ENCODE results near the gene CLRN2. TPM values are rescaled to one million over a fixed set of nuclear protein-coding genes. Genes with fewer than 3 reads are reported as not detected.

CLRN2 gene
- total RNA-seq, 2 donors from 2014 or later: not detected

- WGBS, 2 experiments (ENCODE audit: insufficient coverage in 1 of 2, insufficient read length in 1 of 2): 93 to 94% methylated on average over 7 to 14 of the region's 14 CpGs
- Histone ChIP-seq H3K4me1 (ENCODE audit: control insufficient read depth, insufficient read depth, low read length) (no peaks in the 10 kb centered on the region), H3K4me3 (ENCODE audit: low read length) (no peak overlapping the region), H3K36me3 (ENCODE audit: control insufficient read depth, insufficient read depth, low read length) (no peaks in the 10 kb centered on the region), H3K9me3 (ENCODE audit: control insufficient read depth, low read length) (no peaks in the 10 kb centered on the region), H3K27ac (ENCODE audit: low read depth, low read length) (no peak overlapping the region), H3K27me3 (ENCODE audit: control insufficient read depth, insufficient read depth, low read length, poor library complexity, severe bottlenecking) (no peaks in the 10 kb centered on the region), H3K9ac (ENCODE audit: extremely low read depth, low read length, poor library complexity, severe bottlenecking) (no peak overlapping the region)
- no peak for TF ChIP-seq CTCF (conservative IDR thresholded peaks at IDR 0.05)
- Mint-ChIP-seq H3K4me3 (no peak overlapping the region), H3K27me3 (ENCODE audit: insufficient read depth) (peaks cover 52% of the 10 kb centered on the region), H3K36me3 (ENCODE audit: low read depth) (no peaks in the 10 kb centered on the region), H3K27ac (no peak overlapping the region), H3K9me3 (no peaks in the 10 kb centered on the region), H3K4me1 (peaks cover 28% of the 10 kb centered on the region)
- DNase-seq: no peak
Measured at GRCh38 chr4:17515445-17516407, 761 bp downstream of the CLRN2 start.

- Histone ChIP-seq H3K4me3 (ENCODE audit: low read length) (no peak overlapping the region), H3K27ac (ENCODE audit: low read depth, low read length) (no peak overlapping the region), H3K27me3 (ENCODE audit: control insufficient read depth, insufficient read depth, low read length, poor library complexity, severe bottlenecking) (no peaks in the 10 kb centered on the region), H3K36me3 (ENCODE audit: control insufficient read depth, insufficient read depth, low read length) (no peaks in the 10 kb centered on the region), H3K4me1 (ENCODE audit: control insufficient read depth, insufficient read depth, low read length) (no peaks in the 10 kb centered on the region), H3K9me3 (ENCODE audit: control insufficient read depth, low read length) (no peaks in the 10 kb centered on the region), H3K9ac (ENCODE audit: extremely low read depth, low read length, poor library complexity, severe bottlenecking) (no peak overlapping the region)
- no peak for DNase-seq
- no peak for TF ChIP-seq CTCF (conservative IDR thresholded peaks at IDR 0.05)
- Mint-ChIP-seq H3K27me3 (ENCODE audit: insufficient read depth) (peaks cover 45% of the 10 kb centered on the region), H3K9me3 (no peaks in the 10 kb centered on the region), H3K27ac (no peak overlapping the region), H3K4me3 (no peak overlapping the region), H3K36me3 (ENCODE audit: low read depth) (no peaks in the 10 kb centered on the region), H3K4me1 (peaks cover 21% of the 10 kb centered on the region)
- 53 to 80% methylated on average over 1 of the region's 1 CpG for WGBS, 2 experiments (ENCODE audit: insufficient coverage in 1 of 2, insufficient read length in 1 of 2)
Measured at GRCh38 chr4:17516980-17517379, 2.0 kb downstream of the CLRN2 start.

GRCh38 chr4:17517664-17518063 is 2.7 kb downstream of the CLRN2 start:
- DNase-seq: peak; percentile 59
- Histone ChIP-seq H3K27me3 (ENCODE audit: control insufficient read depth, insufficient read depth, low read length, poor library complexity, severe bottlenecking) (no peaks in the 10 kb centered on the region), H3K4me1 (ENCODE audit: control insufficient read depth, insufficient read depth, low read length) (no peaks in the 10 kb centered on the region), H3K36me3 (ENCODE audit: control insufficient read depth, insufficient read depth, low read length) (no peaks in the 10 kb centered on the region), H3K9ac (ENCODE audit: extremely low read depth, low read length, poor library complexity, severe bottlenecking) (no peak overlapping the region), H3K4me3 (ENCODE audit: low read length) (no peak overlapping the region), H3K27ac (ENCODE audit: low read depth, low read length) (no peak overlapping the region), H3K9me3 (ENCODE audit: control insufficient read depth, low read length) (no peaks in the 10 kb centered on the region)
- no peak overlapping the region for H3K4me3 Mint-ChIP-seq
- peaks cover 43% of the 10 kb centered on the region for H3K27me3 Mint-ChIP-seq (ENCODE audit: insufficient read depth)
- peak overlapping the region; percentile 2 for H3K27ac Mint-ChIP-seq
- whole genome bisulfite sequencing, 2 experiments (ENCODE audit: insufficient coverage in 1 of 2, insufficient read length in 1 of 2): 42 to 43% methylated on average over 4 to 5 of the region's 5 CpGs
- no peaks in the 10 kb centered on the region for H3K9me3 Mint-ChIP-seq
- no peaks in the 10 kb centered on the region for H3K36me3 Mint-ChIP-seq (ENCODE audit: low read depth)
- no peak for TF ChIP-seq CTCF (conservative IDR thresholded peaks at IDR 0.05)
- H3K4me1 Mint-ChIP-seq: peaks cover 17% of the 10 kb centered on the region
